Prostate gland (tissue), 2 donors: ENCODE results near the gene IGFL3. TPM values are rescaled to one million over a fixed set of nuclear protein-coding genes. Genes with fewer than 3 reads are reported as not detected.
"Not testable (repeated sequence)": the region's sequence is repeated elsewhere in the genome, so short reads cannot be mapped to it uniquely, and the experiment has no call there.

Experiments used
- DNase-seq: peaks from one replicate; pipeline ENCODE4 v3.0.0-alpha.2; 2019; ENCODE audit warnings: low spot score
- H3K27ac ChIP-seq, 2 donors: fragments of 200-600 bp; sonication (generic); 2 replicates each; pipeline ENCODE4 v1.5.1; 2017 to 2019
- H3K27me3 ChIP-seq: fragments of 200-600 bp; sonication (generic); replicated peaks from 2 replicates; pipeline ENCODE4 v1.5.1; 2019; ENCODE audit not compliant: insufficient read depth
- H3K36me3 ChIP-seq, 2 donors: fragments of 200-600 bp; sonication (generic); 1 replicate in 1 of 2; 2 replicates in 1 of 2; pipeline versions ENCODE4 v1.5.1 to v1.8.1; 2017 to 2019
- H3K4me1 ChIP-seq: fragments of 200-600 bp; sonication (generic); replicated peaks from 2 replicates; pipeline ENCODE4 v1.5.1; 2019
- H3K4me3 ChIP-seq, 2 donors: fragments of 200-600 bp; sonication (generic); 2 replicates each; pipeline ENCODE4 v1.5.1; 2017 to 2019
- H3K9me3 ChIP-seq: fragments of 200-600 bp; sonication (generic); 2 replicates; pipeline ENCODE4 v1.5.1; 2017
- CTCF ChIP-seq, 4 experiments: fragments of 200-600 bp in 2 of 4; fragments of 450-650 bp in 2 of 4; sonication (generic) in 2 of 4; IDR thresholded peaks; 1 replicate in 3 of 4; 2 replicates in 1 of 4; pipeline ENCODE4 v1.5.1; 2016 to 2019; ENCODE audit warnings: antibody characterized with exemption in 4 of 4, mild to moderate bottlenecking in 2 of 4, moderate library complexity in 2 of 4
- POLR2A ChIP-seq: fragments of 450-650 bp; IDR thresholded peaks from one replicate; pipeline ENCODE4 v1.6.1; 2016; ENCODE audit warnings: antibody characterized with exemption, mild to moderate bottlenecking
- POLR2AphosphoS5 ChIP-seq: sonication (generic); formaldehyde crosslinking; IDR thresholded peaks from one replicate; pipeline ENCODE4 v1.6.1; 2017; ENCODE audit warnings: antibody characterized with exemption
- WGBS: methylation state at CpG from one replicate; pipeline ENCODE4 v1.1.5; 2018; 5-methylcytosine and 5-hydroxymethylcytosine counted together
- intact Hi-C: fragments of 100-400 bp; cut with DNase I; formaldehyde crosslinking; loops from one replicate; pipeline ENCODE4 v1.14.2; 2022
- total RNA-seq, 2 donors: library from RNA; depleted of rRNA; stranded (reverse); fragments of >200 nt; gene quantifications; one replicate each; pipeline ENCODE4 v1.1.0, GENCODE V29; 2016

The IGFL3 gene
- total RNA-seq, 2 donors from 2014 or later = not detected

- DNase-seq, H3K9me3 ChIP-seq, H3K4me1 ChIP-seq, H3K27me3 ChIP-seq, H3K27ac ChIP-seq, H3K4me3 ChIP-seq, intact Hi-C loops, H3K36me3 ChIP-seq: not testable (repeated sequence)
- 34% methylated on average over 16 of the region's 71 CpGs for WGBS
- peak in 3 of 4 experiments; percentile 36 to 46 (median 39) for TF ChIP-seq CTCF (IDR thresholded peaks at IDR 0.05)
Observed at GRCh38 chr19:46078573-46079332, 45.7 kb downstream of the IGFL3 start.

- Histone ChIP-seq H3K36me3 (no peaks in the 10 kb centered on the region), H3K27me3 (peaks cover 1% of the 10 kb centered on the region), H3K27ac (no peak overlapping the region), H3K9me3 (no peaks in the 10 kb centered on the region), H3K4me1 (no peaks in the 10 kb centered on the region), H3K4me3 (no peak overlapping the region)
- intact Hi-C loops = no loop called here
- TF ChIP-seq POLR2AphosphoS5 (no peak), CTCF (IDR thresholded peaks at IDR 0.05) (peak in 1 of 4 experiments; percentile 3)
- 19% methylated on average over 6 of the region's 6 CpGs for WGBS
- no peak for DNase-seq
Observed at GRCh38 chr19:46077815-46078167, 46.7 kb downstream of the IGFL3 start.

DNA sequence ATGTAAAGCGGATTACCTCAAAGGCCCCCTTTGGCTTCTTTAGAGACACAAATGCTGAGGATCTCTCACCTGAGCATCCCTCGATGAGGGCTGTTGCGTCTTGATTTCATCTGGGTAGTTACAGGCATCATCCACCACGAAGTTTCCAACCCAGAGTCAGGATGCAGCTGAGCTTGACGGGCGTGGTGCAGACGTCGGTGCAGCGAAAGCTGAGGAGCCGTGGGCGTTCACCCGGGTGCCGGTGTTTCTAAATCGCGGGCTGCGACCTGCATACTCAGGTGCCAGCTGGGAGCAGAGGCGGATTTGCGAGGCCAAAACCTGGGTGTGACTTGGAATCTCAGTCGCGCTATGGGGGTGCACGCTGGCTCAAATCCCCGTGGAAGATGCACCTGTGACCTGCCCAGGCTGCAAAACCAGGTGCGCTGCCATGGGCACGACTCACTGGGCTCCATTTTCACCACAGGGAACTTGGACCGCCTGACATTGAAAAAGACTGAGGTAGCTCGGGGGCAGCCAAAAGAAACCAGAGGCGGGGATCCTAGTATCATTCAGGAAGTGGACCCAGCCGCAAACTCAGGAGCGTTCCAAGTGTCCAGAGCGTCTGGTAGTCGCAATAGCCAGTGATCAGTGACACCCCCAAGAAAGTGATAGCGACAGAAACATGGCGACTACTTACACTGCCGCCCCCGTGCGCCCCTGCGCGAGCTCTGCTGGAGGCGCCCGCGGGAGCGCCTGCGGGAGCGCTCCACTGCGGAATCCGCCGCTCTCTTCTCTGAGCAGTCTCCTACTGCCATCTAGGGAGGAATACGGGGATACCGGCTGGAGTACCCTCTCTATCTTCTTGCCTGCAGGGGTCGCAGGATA, 47.3 kb downstream of the IGFL3 start:
- TF ChIP-seq CTCF (IDR thresholded peaks at IDR 0.05) = peak in 3 of 4 experiments; percentile 71 to 88 (median 80)
- TF ChIP-seq POLR2AphosphoS5 = peak; percentile 34
- no peak for TF ChIP-seq POLR2A
- no peaks in the 10 kb centered on the region for H3K9me3 ChIP-seq
- H3K27me3 ChIP-seq = peaks cover 2% of the 10 kb centered on the region
- WGBS = 4% methylated on average over 37 of the region's 50 CpGs
- no peaks in the 10 kb centered on the region for H3K36me3 ChIP-seq
- peak; percentile 46 for DNase-seq
- H3K4me1 ChIP-seq = no peaks in the 10 kb centered on the region
- peak overlapping the region in 1 of 2 donors; percentile 3 for H3K4me3 ChIP-seq
- no peak overlapping the region for H3K27ac ChIP-seq
- intact Hi-C loops = no loop called here

DNA sequence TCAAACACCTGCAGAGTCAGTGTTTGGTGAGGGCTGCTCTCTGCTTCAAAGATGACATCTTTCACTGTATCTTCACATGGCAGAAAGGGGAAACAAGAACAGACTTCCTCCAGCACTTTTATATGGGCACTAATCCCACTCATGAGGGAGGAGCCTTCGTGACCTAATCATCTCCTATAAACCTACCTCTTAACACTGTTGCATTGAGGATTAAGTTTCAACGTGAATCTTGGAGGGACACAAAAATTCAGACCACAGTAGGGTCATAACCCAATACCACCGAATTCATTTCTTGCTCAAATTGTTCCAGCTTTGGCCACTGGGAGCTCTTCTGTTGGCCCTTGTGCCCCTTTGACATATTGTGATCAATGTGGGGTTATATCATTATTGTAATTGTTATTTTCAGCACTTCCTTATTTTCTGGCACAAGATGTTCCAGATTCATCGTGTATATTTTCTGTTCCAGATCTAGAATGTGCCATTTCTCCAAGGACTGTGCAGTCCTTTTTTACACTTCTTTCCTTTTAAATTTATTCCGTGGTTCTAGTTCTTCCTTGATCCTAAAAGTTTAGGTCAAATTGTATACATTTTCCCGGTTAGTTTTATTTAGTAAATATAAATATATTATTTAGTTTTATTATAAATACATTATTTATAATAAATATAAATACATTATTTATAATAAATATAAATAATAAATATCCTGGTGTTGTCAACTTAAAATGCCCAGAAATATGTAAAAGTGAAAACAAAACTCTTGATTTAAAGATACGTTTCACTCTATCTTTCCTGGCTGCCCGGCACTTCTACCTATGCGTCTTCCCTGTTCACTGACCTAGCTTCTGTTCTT, 48.2 kb downstream of the IGFL3 start:
- WGBS = 48% methylated on average over 9 of the region's 9 CpGs
- peaks cover 2% of the 10 kb centered on the region for H3K27me3 ChIP-seq
- TF ChIP-seq POLR2AphosphoS5 (no peak), POLR2A (no peak), CTCF (IDR thresholded peaks at IDR 0.05) (no peak)
- no peak for DNase-seq
- no peak overlapping the region for H3K27ac ChIP-seq
- no peak overlapping the region for H3K4me3 ChIP-seq
- H3K4me1 ChIP-seq = no peaks in the 10 kb centered on the region
- H3K9me3 ChIP-seq = no peaks in the 10 kb centered on the region
- intact Hi-C loops = no loop called here
- no peaks in the 10 kb centered on the region for H3K36me3 ChIP-seq
